Colon (tissue), 2 donors: ENCODE results near the gene FAM20C.
"Not testable (repeated sequence)": the region's sequence is repeated elsewhere in the genome, so short reads cannot be mapped to it uniquely, and the experiment has no call there.

Source experiments
- FAIRE-seq: peaks from 2 replicates; lab custom pipeline; 2012; peaks lifted over from hg19 to GRCh38; lab: Jason Lieb, UNC
- donor health status: control.
- donor health status: control.

FAM20C gene

DNA sequence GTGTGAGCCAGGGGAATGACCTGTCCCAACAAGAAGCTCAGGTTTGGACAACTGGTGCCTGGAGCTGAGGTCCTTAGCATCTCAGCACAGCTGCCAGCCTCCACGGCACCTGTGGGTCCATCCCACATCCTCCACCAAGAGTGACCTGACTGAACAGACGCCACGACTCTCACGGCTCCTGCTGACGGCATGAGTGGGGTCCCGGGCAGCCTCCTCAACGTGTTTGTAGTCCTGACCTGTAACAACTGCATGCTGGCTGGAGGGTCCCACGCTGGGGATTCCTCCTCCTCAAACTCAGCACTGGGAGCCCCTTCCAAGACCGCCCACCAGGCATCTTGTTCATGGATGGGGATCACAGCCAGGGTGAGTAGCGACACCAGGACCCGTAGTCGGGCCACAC is 36.2 kb downstream of the FAM20C start:
- FAIRE-seq = no peak

DNA sequence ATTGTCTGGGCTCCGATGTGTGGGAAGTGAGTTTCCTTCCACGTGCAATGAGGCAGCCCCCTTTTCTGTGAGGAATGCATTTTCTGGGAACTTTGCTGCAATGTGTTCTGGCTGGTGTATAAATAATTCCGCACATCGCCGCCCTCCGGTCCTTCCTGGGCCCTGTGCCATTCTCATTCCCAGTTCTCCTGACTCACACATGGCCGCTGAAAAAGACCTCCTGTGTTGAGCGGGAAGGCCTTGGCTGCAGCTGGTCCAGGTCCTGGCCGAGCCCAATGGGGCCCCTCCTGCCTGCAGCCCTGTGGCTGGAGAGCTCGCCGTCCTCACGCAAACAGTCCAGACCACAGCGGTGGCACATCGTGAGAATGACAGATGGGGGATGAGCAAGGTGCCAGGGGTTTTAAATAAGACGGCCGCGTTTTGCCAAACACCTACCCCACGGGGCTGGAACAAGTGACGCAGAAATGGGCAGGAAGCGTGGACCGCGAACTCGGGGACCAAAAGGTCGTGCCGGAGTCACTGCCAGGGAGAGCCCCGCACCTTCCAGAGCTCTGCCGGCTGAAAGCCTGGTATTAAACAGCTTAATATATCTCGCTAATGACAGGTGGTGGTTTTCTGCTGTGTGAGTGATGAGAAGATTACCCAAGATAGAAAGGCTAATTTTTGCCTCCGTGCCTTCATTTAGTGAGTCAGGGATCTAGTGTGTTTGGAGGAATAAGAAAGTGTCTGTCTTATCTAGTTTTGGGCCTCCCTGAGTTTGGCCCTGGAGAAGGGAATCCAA is 37.0 kb downstream of the FAM20C start:
- no peak for FAIRE-seq

DNA sequence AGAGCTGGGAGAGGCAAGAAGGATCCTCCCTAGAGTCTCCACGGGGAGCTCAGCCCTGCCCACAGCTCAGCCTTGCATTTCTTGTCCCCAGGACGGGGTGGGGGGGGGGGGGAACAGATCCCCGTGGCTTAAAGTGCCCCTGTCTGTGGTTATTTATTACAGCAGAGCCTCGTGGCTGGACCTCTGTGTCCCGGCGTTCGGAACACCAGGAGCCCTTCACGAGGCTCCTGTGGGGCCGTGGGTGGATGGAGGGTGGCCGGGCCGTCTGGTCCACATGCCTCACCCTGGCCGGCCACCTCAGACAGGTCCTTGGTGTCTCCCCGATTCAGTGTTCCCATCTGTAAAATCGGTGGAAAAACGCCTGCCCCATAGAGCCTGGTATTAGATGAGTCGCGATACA is 37.9 kb downstream of the FAM20C start:
- no peak for FAIRE-seq

DNA sequence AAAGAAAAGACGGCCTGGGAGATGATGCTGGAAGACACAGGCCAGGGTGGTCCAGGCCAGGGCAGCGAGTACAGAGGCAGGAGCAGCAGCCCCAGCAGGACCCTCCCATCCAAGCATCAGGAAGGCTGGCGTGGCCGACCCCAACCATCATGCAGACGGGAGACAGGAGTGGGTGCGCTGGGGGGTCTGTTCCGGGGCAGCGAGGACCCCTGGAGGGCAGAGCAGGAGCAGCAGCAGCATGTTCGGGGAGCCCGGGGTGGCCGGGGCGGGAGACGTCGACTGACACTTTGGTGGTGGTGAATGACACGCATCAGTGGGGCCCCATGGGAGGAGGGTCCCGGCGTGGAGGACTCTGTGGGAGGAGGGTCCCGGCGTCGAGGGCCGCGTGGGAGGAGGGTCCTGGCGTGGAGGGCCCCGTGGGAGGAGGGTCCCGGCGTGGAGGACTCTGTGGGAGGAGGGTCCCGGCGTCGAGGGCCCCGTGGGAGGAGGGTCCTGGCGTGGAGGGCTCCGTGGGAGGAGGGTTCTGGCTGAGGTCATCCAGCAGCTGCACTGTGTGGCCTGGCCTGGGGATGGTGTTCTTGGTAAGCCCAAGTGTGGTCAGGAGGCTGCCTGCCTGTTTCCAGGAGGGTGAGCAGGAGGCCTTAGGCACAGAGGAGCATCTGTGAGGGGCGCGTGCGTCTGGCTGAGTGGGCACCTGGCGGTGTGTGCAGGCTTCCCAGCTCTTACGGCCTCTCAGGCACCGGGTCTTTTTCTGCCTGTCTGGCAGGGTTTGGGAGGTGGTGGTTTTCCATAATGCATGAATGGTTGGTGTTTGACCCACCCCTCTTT is 38.9 kb downstream of the FAM20C start:
- no peak for FAIRE-seq

DNA sequence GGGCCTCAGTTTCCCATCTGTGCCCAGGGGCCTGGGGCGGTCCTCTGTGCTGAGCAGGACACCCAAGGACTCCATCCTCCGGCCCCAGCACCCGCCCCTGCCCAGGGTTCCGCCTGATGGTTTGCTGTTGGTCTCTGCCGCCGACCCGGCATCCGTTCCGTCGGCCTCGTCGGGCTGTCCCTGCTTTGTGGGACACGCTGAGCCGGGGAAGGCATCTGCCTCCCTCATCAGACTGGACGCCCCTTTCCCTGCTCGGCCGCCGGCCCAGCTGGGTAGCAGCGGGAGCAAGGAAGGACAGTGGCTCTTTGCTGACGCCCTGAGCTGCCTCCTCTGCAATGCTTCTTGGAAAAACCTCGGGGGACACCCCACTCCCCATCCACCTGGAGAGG is 39.5 kb downstream of the FAM20C start:
- FAIRE-seq = no peak

DNA sequence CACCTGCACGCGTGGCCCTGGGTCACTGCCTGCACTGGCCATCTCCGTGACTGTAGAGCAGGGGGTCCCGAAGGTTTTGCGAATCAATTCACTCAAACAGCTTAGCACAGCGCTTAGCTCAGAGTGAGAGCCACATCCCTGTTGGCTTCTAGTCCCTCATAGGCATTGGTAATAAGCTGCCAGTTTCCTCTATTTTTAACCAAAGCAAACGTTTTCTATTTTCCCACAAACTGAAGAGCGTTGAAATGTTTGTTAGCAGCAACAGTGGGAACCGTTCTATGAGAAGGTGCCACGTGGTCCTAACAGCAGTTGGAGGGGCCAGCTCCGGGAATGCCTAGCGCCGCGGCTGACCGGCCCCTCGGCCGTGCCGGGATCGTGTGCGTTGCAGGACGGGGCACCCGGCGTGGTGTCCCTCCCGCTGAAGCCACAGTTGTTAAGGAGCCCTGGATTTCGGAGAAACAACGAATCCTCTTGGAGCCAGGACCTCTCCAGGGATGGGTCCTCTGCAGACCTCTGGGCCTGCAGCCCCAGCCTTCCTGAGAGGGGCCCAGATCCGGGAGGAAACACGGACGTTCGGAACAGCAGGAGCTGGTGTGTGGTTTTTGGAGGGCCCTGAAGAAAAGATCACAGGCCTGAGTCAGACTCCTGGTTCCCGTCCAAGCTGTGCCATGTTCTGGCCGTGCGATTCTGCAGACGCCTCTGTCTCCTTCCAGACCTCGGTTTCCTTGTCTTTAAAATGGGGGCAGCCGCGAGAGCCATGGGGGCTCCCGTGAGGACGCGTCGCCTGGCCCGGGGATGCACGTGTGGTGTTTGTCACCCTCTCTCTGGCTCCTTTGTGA is 40.3 kb downstream of the FAM20C start:
- FAIRE-seq = no peak

DNA sequence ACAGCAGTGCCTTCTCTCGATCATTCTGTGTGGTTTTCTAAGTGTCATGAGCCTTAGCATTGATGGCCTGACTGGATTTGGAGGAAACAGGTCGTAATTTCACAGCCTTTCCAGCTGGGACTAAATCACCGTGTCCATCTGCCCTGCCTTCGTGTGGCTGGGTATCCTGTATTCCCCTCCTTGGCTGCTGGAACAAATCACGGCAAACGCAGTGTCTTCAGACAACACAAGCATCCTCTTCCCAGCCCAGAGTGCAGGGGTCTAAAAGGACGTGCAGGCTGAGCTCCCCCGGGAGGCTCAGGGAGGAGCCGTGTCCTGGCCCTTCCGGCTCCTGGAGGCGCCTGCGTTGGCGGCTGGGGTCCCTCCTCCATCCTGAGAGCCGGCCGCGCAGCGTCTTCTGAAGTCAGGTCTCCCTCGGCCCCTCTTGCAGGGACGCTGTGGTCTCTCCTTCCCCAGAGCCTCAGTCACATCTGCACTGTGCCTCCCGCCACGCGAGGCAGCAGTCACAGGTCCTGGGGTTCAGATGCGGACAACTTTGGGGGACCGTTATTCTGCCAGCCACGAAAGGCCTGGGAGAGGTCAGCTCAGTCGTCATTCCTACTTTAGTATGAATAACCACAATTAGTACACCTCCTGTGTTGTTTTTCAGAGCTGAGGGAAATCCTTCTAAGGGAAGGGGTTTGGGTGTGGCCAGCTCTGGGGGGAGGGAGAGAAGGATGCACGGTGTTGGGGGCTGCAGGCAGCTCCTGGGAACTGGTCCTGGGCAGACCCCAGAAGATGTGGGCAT is 41.1 kb downstream of the FAM20C start:
- FAIRE-seq = no peak

DNA sequence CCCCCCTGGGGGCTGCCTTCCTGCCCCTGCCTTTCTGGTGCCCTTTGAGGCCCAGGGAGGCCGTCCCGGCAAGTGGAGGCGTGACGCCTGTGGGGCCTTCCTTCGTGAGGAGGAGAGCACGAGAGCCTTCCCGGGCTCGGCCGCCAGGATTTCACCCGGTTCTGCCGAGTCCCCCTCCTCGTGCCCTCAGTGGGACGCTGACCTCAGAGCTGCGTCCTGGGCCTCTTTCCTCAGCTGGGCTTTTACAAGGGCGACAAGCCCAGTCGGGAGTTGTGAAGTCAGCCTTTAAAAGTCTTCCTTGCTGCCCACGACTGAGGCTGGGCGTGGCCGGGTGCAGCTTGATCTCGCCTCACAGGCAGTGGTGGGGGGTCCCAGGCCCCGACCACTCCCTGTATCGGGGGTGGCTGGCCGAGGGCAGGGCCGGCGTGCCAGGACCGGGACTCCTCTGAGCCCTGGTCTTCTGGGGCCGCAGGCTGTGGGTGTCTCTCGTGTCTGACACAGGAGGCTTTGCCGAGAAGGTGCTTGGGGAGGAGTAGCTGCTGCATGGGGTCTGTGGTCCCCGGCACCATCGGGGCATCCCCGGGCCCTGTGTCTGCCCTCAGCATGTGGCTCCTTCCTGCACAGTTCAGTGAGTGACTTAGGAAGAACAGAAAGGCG is 41.8 kb downstream of the FAM20C start:
- FAIRE-seq = no peak

DNA sequence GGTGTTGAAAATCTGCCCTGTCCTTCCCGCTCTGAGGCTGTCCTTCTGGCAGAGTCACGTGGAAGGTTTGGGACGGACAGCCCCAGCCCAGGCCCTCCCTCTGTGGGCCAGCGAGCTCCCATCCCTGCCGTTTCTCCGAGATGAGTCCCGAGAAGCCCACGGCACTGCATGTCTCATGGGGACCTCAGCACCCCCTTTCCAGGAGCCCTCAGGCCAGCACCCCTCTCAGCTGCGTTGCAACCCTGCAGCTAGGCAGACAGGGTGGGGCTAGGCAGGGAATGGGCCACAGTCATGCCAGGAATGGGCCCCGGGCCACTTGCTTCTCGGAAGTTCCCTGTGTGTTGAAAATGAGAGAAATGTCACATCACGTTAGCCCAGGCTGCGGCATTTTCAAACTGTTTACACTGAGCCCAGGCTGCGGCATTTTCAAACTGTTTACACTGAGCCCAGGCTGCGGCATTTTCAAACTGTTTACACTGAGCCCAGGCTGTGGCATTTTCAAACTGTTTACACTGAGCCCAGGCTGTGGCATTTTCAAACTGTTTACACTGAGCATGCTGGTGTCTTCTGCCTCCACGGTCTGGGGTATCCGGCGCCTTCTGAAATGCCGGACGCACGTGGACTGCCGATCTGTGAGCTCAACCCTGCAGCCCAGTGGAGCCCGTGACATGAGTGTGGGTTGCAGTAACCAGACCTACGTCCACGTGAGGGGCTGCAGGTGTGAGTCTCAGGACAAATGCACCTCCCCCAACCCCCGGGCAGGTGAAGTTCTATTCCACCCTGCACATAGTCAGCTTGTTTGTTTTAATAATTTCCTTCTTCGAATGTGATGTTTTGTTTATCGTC is 42.6 kb downstream of the FAM20C start:
- FAIRE-seq = no peak

DNA sequence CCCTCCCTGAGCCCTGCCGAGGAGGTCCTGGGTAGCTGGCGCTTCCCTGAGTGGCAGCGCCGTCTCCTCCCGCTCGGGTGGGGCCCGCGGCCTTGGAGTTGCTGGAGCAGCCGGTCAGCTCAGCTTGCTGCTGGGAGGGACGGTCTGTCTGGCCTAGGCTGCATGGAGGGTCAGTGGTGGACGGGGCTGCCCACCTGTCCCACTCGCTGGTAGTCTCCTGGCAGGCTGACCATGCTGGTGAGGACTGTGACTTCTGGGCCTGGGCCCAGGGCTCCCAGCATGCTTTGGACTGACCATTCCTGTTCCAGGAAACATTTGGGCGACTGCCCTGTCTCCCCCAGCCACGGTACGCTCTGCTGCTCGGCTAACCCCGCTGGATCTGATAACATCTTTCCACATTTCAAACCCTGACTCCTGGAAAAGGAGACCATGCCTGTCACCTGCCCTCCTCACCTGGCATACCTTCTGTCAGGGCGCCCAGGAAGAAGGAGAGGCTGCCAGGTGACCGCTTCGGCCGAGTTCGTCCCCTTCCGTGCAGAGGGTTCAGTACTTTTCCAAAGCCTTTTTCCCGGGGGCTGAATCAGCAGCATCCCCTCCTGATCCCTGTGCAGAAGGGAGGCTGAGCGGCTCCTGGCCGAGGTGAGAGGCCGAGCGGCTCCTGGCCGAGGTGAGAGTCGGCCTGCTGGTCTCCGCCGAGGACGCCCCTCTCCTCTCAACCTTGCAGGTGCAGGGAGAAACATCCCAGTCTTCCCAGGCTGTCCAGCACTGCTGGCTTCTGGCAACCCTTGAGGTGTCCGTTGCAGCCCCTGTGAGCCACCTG is 43.4 kb downstream of the FAM20C start:
- FAIRE-seq = no peak

DNA sequence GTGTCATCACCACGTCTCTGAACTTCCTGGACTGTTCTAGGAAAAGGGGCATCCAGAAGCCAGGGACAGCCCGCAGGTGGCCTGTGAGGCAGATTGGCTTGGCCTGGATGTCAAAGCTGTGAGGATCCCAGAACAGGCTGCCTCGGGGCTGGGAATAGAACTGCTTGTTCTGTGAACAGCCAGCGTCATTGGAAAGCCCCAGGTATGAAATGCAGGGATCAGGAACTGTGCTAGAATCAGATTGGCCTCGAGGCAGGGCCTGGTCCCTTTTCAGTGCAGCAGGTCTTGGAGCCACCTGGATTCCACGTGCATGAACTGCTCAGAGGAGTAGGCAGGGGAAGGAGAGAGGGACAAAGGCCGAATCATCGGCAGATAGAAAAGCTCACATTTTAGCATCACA is 44.6 kb downstream of the FAM20C start:
- FAIRE-seq = no peak

DNA sequence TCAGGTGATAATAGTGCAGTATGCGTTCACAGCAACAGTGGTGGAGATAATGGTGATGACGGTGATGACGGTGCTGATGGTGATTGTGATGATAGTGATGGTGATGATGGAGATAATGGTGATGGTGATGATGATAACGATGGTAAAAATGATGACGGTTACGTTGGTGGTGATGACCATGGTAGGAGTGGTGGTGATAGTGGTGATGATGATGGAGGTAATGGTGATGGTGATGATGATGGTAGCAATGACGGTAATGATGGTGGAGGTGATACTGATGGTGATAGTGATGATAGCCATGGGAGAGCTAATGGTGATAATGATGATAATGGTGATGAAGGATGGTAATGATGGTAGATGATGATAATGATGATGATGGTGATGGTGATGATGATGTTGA is 45.0 kb downstream of the FAM20C start:
- FAIRE-seq = no peak

DNA sequence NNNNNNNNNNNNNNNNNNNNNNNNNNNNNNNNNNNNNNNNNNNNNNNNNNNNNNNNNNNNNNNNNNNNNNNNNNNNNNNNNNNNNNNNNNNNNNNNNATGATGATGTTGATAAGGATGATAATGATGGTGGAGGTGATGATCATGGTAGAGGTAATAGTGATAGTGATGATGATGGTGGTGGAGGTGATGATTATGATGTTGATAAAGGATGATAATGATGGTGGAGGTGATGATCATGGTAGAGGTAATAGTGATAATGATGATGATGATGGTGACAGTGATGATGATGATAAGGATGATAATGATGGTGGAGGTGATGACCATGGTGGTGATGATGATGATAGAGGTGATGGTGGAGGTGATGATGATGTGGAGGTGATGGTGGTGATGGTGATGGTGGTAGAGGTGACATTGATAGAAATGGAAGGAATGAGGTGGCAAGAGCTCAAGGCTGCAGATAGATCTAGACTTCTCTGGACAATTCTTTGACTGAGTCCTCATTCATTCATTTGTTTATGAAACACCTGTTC is 47.8 kb downstream of the FAM20C start:
- no peak for FAIRE-seq

DNA sequence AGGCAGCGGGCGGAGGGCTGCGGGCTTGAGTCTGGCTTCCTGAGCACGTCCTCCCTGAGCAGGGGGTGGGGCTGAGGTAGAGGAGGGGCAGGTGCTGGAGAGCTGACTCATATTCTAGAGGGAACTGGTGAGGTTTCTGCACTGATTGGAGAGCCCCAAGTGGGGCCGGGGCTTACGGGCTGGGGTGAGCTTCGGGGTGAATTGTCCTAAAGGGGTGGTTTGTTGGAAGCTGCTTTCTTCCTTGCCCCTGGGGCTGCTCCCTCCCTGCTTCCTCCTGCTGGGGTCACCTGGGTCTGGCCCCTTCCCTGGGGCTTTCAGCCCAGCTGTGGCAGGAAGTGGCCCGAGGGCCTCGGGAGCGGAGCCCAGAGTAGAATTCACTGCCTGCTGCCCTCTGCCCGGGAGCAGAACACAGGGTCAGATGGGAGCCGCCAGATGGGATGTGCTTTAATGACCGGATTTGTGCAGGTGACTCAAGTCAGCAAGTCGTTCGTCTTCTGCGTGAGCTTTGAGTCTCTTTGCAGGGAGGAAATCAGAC is 48.6 kb downstream of the FAM20C start:
- FAIRE-seq = no peak

DNA sequence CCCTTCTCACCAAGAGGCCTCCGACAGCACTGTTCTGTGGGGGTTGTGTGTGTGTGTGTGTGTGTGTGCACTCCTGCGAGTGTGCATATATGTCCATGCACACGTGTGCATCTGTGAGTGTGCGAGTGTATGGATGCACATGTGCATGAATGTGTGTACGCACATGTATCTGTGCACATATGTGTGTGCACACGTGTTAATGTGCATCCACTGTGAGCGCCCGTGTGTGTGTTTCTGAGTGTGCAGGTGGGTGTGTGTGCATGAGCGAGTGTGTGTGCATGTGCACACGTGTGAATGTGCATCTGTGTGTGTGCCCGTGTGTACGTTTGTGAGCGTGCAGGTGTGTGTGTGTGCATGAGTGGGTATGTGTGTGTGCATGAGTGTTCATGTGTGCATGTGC is 49.1 kb downstream of the FAM20C start:
- FAIRE-seq = no peak

DNA sequence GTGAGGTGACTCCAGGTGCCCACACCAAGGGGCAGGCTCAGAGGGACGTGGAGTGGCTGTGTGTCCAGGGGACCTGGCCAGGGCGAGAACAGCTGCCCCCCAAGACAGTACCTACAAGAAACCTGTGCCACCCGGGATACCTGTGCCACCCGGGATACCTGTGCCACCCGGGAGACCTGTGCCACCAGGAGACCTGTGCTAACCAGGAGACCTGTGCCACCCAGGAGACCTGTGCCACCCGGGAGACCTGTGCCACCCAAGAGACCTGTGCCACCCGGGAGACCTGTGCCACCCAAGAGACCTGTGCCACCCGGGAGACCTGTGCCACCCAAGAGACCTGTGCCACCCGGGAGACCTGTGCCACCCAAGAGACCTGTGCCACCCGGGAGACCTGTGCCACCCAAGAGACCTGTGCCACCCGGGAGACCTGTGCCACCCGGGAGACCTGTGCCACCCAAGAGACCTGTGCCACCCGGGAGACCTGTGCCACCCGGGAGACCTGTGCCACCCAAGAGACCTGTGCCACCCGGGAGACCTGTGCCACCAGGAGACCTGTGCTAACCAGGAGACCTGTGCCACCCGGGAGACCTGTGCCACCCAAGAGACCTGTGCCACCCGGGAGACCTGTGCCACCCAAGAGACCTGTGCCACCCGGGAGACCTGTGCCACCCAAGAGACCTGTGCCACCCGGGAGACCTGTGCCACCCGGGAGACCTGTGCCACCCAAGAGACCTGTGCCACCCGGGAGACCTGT is 50.6 kb downstream of the FAM20C start:
- FAIRE-seq = not testable (repeated sequence)

DNA sequence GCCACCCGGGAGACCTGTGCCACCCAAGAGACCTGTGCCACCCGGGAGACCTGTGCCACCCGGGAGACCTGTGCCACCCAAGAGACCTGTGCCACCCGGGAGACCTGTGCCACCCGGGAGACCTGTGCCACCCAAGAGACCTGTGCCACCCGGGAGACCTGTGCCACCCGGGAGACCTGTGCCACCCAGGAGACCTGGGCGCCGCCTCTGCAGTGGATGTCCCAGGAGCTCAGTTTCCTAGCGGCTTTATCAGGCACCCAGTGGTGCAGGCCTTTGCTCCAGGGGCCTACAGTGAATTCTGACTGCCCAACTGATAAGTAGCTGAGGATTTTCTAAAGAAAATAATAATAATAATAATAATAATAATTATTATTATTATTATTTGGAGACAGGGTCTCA is 51.2 kb downstream of the FAM20C start:
- FAIRE-seq = not testable (repeated sequence)

DNA sequence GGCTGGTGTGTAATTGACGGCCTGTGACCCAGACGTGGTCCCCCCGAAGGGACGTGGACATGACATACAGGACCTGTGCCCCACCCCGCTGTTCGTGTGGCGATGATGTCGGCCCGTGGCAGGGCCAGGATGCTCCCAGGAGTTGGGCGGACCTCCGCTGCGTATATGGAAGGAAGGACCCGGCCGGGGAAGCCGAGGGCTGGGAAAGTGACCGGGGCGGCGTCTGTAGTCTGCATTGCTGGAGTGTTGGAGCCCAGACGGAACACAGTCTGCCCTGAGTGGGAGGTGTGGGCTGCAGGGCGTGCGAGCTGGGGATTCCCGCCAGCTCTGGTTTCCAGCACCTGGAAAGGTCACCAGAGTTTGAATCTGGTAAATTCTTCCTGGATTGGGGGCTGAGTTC is 52.6 kb downstream of the FAM20C start:
- FAIRE-seq = no peak
